Coronary artery (tissue), 2 donors: ENCODE results near the gene AREL1.

Experiments used
- DNase-seq: peaks from one replicate; pipeline ENCODE4 v3.0.0-alpha.2; 2017; ENCODE audit warnings: low spot score
- H3K27ac ChIP-seq, 2 donors: fragments of 200-600 bp; sonication (generic); one replicate each; pipeline ENCODE4 v1.5.1; 2016 to 2019
- H3K4me3 ChIP-seq: fragments of 200-600 bp; sonication (generic); 2 replicates; pipeline ENCODE4 v1.5.1; 2016; ENCODE audit warnings: mild to moderate bottlenecking, moderate library complexity
- CTCF ChIP-seq: fragments of 200-600 bp; sonication (generic); IDR thresholded peaks from one replicate; pipeline ENCODE4 v1.5.1; 2019; ENCODE audit warnings: antibody characterized with exemption

Gene AREL1

GRCh38 chr14:74713395-74713735, 485 bp upstream of the AREL1 start:
- TF ChIP-seq CTCF, result no peak
- H3K27ac ChIP-seq, result peak overlapping the region; percentile 76 to 90
- DNase-seq, result no peak
- H3K4me3 ChIP-seq, result peak overlapping the region; percentile 83

GRCh38 chr14:74711651-74712050, 1.2 kb downstream of the AREL1 start:
- no peak overlapping the region for H3K4me3 ChIP-seq
- TF ChIP-seq CTCF, result no peak
- H3K27ac ChIP-seq, result no peak overlapping the region
- DNase-seq, result no peak

GRCh38 chr14:74710480-74710879, 2.4 kb downstream of the AREL1 start:
- no peak for DNase-seq
- Histone ChIP-seq H3K4me3 (no peak overlapping the region), H3K27ac (no peak overlapping the region)
- TF ChIP-seq CTCF, result no peak

GRCh38 chr14:74705613-74706500, 7.0 kb downstream of the AREL1 start:
- no peak for TF ChIP-seq CTCF
- Histone ChIP-seq H3K27ac (peak overlapping the region; percentile 12 to 23), H3K4me3 (no peak overlapping the region)
- no peak for DNase-seq

- TF ChIP-seq CTCF, result no peak
- DNase-seq, result no peak
- H3K4me3 ChIP-seq, result no peak overlapping the region
- H3K27ac ChIP-seq, result no peak overlapping the region
Observed at GRCh38 chr14:74704656-74705055, 8.2 kb downstream of the AREL1 start.

GRCh38 chr14:74703043-74703442, 9.8 kb downstream of the AREL1 start:
- DNase-seq, result no peak
- H3K4me3 ChIP-seq, result no peak overlapping the region
- H3K27ac ChIP-seq, result no peak overlapping the region
- no peak for TF ChIP-seq CTCF

- H3K27ac ChIP-seq, result no peak overlapping the region
- TF ChIP-seq CTCF, result no peak
- no peak for DNase-seq
- H3K4me3 ChIP-seq, result no peak overlapping the region
Observed at GRCh38 chr14:74702293-74702692, 10.6 kb downstream of the AREL1 start.
